Activated CD4-positive, CD25-positive, alpha-beta regulatory T cell treated with anti-CD3 and anti-CD28 coated beads, Interleukin-2, amount 50 U/mL, for 72 hours (primary cell): ENCODE measurements around the gene POLE.

Experiments
- DNase-seq: peaks from one replicate; pipeline ENCODE4 v3.0.0; 2021

The POLE gene

GRCh38 chr12:132648616-132649225 is 38.4 kb downstream of the POLE start:
- no peak for DNase-seq

- DNase-seq: no peak
Measured at GRCh38 chr12:132647858-132648257, 39.3 kb downstream of the POLE start.

GRCh38 chr12:132646850-132647249 is 40.3 kb downstream of the POLE start:
- no peak for DNase-seq

GRCh38 chr12:132642846-132643835 is 44.0 kb downstream of the POLE start:
- no peak for DNase-seq

- no peak for DNase-seq
Measured at GRCh38 chr12:132641811-132642650, 45.1 kb downstream of the POLE start.

GRCh38 chr12:132640936-132641335 is 46.2 kb downstream of the POLE start:
- DNase-seq: no peak

- DNase-seq: no peak
Measured at GRCh38 chr12:132639956-132640520, 47.1 kb downstream of the POLE start.

- no peak for DNase-seq
Measured at GRCh38 chr12:132638541-132639408, 48.4 kb downstream of the POLE start.

GRCh38 chr12:132637811-132638210 is 49.3 kb downstream of the POLE start:
- no peak for DNase-seq

GRCh38 chr12:132635076-132635955 is 51.8 kb downstream of the POLE start:
- no peak for DNase-seq

GRCh38 chr12:132634411-132634990 is 52.6 kb downstream of the POLE start:
- DNase-seq: no peak

GRCh38 chr12:132633901-132634300 is 53.2 kb downstream of the POLE start:
- DNase-seq: no peak

GRCh38 chr12:132633398-132633797 is 53.7 kb downstream of the POLE start:
- DNase-seq: no peak

GRCh38 chr12:132632521-132633228 is 54.5 kb downstream of the POLE start:
- DNase-seq: no peak

- no peak for DNase-seq
Measured at GRCh38 chr12:132631666-132632065, 55.5 kb downstream of the POLE start.

GRCh38 chr12:132630672-132631071 is 56.5 kb downstream of the POLE start:
- no peak for DNase-seq

GRCh38 chr12:132629330-132629729 is 57.8 kb downstream of the POLE start:
- no peak for DNase-seq

GRCh38 chr12:132625731-132626430 is 61.3 kb downstream of the POLE start:
- no peak for DNase-seq
